SK-N-SH (cell line): Measurements from ENCODE around the gene ATP2C1. TPM values are rescaled to one million over a fixed set of nuclear protein-coding genes. Genes with fewer than 3 reads are reported as not detected.

Experiments used
- CTCF ChIA-PET: fragments of 300-600, 350-600 bp; formaldehyde crosslinking; extraction: SDS; loops from one replicate; lab custom pipeline; 2021; lab: Yijun Ruan, JAX
- POLR2A ChIA-PET: fragments of 350-600 bp; sonication (Branson Sonifier 250); formaldehyde crosslinking; extraction: SDS; loops from one replicate; lab custom pipeline; 2020; ENCODE audit warnings: antibody characterized with exemption, inconsistent platforms; lab: Yijun Ruan, JAX
- DNase-seq: peaks from one replicate; pipeline ENCODE4 v3.0.0; 2012
- H2AFZ ChIP-seq: fragments of 200-600 bp; sonication (generic); 2 replicates; pipeline ENCODE4 v1.8.1; 2016; ENCODE audit warnings: antibody characterized with exemption, mild to moderate bottlenecking, low read depth
- H3F3A ChIP-seq: fragments of 200-600 bp; sonication (generic); replicated peaks from 2 replicates; pipeline ENCODE3; 2016; ENCODE audit warnings: antibody characterized with exemption, mild to moderate bottlenecking; ENCODE audit not compliant: insufficient read depth
- H3K27ac ChIP-seq, 2 experiments: fragments of 200-500 bp in 1 of 2; fragments of 200-600 bp in 1 of 2; sonication (Bioruptor generic) in 1 of 2; sonication (generic), shearing (Covaris generic) in 1 of 2; 2 replicates each; pipeline versions ENCODE4 v1.5.1 to v1.6.1; 2014 to 2016; ENCODE audit warnings: low read depth in 2 of 2, inconsistent platforms in 1 of 2, low read length in 1 of 2, mild to moderate bottlenecking in 1 of 2, mixed read lengths in 1 of 2
- H3K27me3 ChIP-seq: fragments of 200-600 bp; sonication (generic), shearing (Covaris generic); 2 replicates; pipeline ENCODE4 v1.6.1; 2016; ENCODE audit warnings: mixed run types; ENCODE audit not compliant: insufficient read depth
- H3K36me3 ChIP-seq, 2 experiments: fragments of 200-500 bp in 1 of 2; fragments of 200-600 bp in 1 of 2; sonication (Bioruptor generic) in 1 of 2; sonication (generic) in 1 of 2; replicated peaks in 1 of 2; 2 replicates each; pipeline versions ENCODE3 to v1.5.1; 2014 to 2016; ENCODE audit warnings: low read length in 1 of 2, mild to moderate bottlenecking in 1 of 2; ENCODE audit not compliant: insufficient read depth in 2 of 2, control insufficient read depth in 1 of 2
- H3K4me1 ChIP-seq, 2 experiments: fragments of 200-500 bp in 1 of 2; fragments of 200-600 bp in 1 of 2; sonication (Bioruptor generic) in 1 of 2; sonication (generic), shearing (Covaris generic) in 1 of 2; 2 replicates each; pipeline versions ENCODE4 v1.5.1 to v1.6.1; 2014 to 2016; ENCODE audit warnings: low read depth in 1 of 2, low read length in 1 of 2, mixed run types in 1 of 2; ENCODE audit not compliant: insufficient read depth in 2 of 2, control insufficient read depth in 1 of 2
- H3K4me2 ChIP-seq: fragments of 200-600 bp; sonication (generic), shearing (Covaris generic); 2 replicates; pipeline ENCODE4 v1.6.1; 2017; ENCODE audit warnings: mixed run types
- H3K4me3 ChIP-seq, 2 experiments: fragments of 200-500 bp in 1 of 2; fragments of 200-600 bp in 1 of 2; sonication (Bioruptor generic) in 1 of 2; sonication (generic), shearing (Covaris generic) in 1 of 2; 2 replicates each; pipeline versions ENCODE4 v1.5.1 to v1.8.1; 2014 to 2016; ENCODE audit warnings: low read depth in 2 of 2, inconsistent platforms in 1 of 2, low read length in 1 of 2, mild to moderate bottlenecking in 1 of 2, mixed read lengths in 1 of 2, moderate library complexity in 1 of 2
- H3K79me2 ChIP-seq: fragments of 200-600 bp; sonication (generic); 2 replicates; pipeline ENCODE4 v1.8.1; 2017; ENCODE audit warnings: mild to moderate bottlenecking; ENCODE audit not compliant: insufficient read depth
- H3K9ac ChIP-seq: fragments of 200-600 bp; sonication (generic); 2 replicates; pipeline ENCODE4 v1.6.1; 2017; ENCODE audit warnings: mixed run types
- H3K9me2 ChIP-seq: fragments of 200-600 bp; sonication (generic); 2 replicates; pipeline ENCODE4 v1.6.1; 2017; ENCODE audit warnings: mixed run types
- H3K9me3 ChIP-seq: fragments of 200-600 bp; sonication (generic); 2 replicates; pipeline ENCODE4 v1.6.1; 2017; ENCODE audit warnings: mixed run types, mild to moderate bottlenecking, moderate library complexity
- H4K20me1 ChIP-seq: fragments of 200-600 bp; sonication (generic); 2 replicates; pipeline ENCODE4 v1.6.1; 2017; ENCODE audit warnings: mild to moderate bottlenecking, mixed run types; ENCODE audit not compliant: insufficient read depth
- ELF1 ChIP-seq: IDR thresholded peaks from 2 replicates; pipeline ENCODE4 v1.4.0; 2012
- EP300 ChIP-seq, 2 experiments: IDR thresholded peaks; 2 replicates each; pipeline versions ENCODE4 v1.4.0 to v1.6.1; 2012; ENCODE audit warnings: borderline replicate concordance in 1 of 2, low read depth in 1 of 2, low read length in 1 of 2
- FOXM1 ChIP-seq: IDR thresholded peaks from 2 replicates; pipeline ENCODE4 v1.4.0; 2012; ENCODE audit warnings: low read depth, mild to moderate bottlenecking
- GABPA ChIP-seq: IDR thresholded peaks from 2 replicates; pipeline ENCODE4 v1.4.0; 2012; ENCODE audit warnings: low read depth, mild to moderate bottlenecking
- GATA2 ChIP-seq: sonication (generic); formaldehyde crosslinking; IDR thresholded peaks from 2 replicates; pipeline ENCODE4 v1.5.0; 2020; ENCODE audit warnings: mild to moderate bottlenecking, missing genetic modification reagents
- IRF3 ChIP-seq: fragments of 150-350 bp; IDR thresholded peaks from 2 replicates; pipeline ENCODE4 v1.6.1; 2016; ENCODE audit warnings: mild to moderate bottlenecking, low read depth, low read length
- MAX ChIP-seq: IDR thresholded peaks from 2 replicates; pipeline ENCODE4 v1.4.0; 2012; ENCODE audit warnings: low read depth
- MXI1 ChIP-seq: IDR thresholded peaks from 2 replicates; pipeline ENCODE4 v1.6.1; 2012; ENCODE audit warnings: mild to moderate bottlenecking, low read depth, low read length, improper control_type of control experiment
- NFIC ChIP-seq: IDR thresholded peaks from 2 replicates; pipeline ENCODE4 v1.4.0; 2012; ENCODE audit warnings: borderline replicate concordance
- NRF1 ChIP-seq: IDR thresholded peaks from 2 replicates; pipeline ENCODE4 v1.6.1; 2012; ENCODE audit warnings: low read depth, mild to moderate bottlenecking, low read length
- PBX3 ChIP-seq: IDR thresholded peaks from 2 replicates; pipeline ENCODE4; 2012
- POLR2AphosphoS5 ChIP-seq: IDR thresholded peaks from 2 replicates; pipeline ENCODE4 v1.6.1; 2012; ENCODE audit warnings: low read depth, low read length
- RCOR1 ChIP-seq: fragments of 150-350 bp; IDR thresholded peaks from 2 replicates; pipeline ENCODE4 v1.6.1; 2017; ENCODE audit warnings: antibody characterized with exemption, low read length
- RFX5 ChIP-seq: IDR thresholded peaks from 2 replicates; pipeline ENCODE4 v1.6.1; 2012; ENCODE audit warnings: mild to moderate bottlenecking, improper control_type of control experiment, low read length
- RXRA ChIP-seq: IDR thresholded peaks from 2 replicates; pipeline ENCODE4 v1.4.0; 2012; ENCODE audit warnings: low read depth, mild to moderate bottlenecking, borderline replicate concordance
- SMC3 ChIP-seq: IDR thresholded peaks from 2 replicates; pipeline ENCODE4 v1.6.1; 2012; ENCODE audit warnings: low read depth, low read length, improper control_type of control experiment
- TAF1 ChIP-seq: IDR thresholded peaks from 2 replicates; pipeline ENCODE4 v1.6.1; 2012; ENCODE audit warnings: low read depth, mild to moderate bottlenecking, low read length, moderate library complexity, borderline replicate concordance
- TCF12 ChIP-seq: IDR thresholded peaks from 2 replicates; pipeline ENCODE4 v1.4.0; 2012
- TEAD4 ChIP-seq: IDR thresholded peaks from 2 replicates; pipeline ENCODE4 v1.4.0; 2012; ENCODE audit warnings: mild to moderate bottlenecking, borderline replicate concordance; ENCODE audit not compliant: insufficient read depth
- USF2 ChIP-seq: fragments of 150-350 bp; IDR thresholded peaks from 2 replicates; pipeline ENCODE4 v1.6.1; 2017; ENCODE audit warnings: antibody characterized with exemption, low read length, low read depth, borderline replicate concordance
- ZBTB33 ChIP-seq: IDR thresholded peaks from 2 replicates; pipeline ENCODE4 v1.4.0; 2012; ENCODE audit warnings: low read depth, borderline replicate concordance
- WGBS: methylation state at CpG from one replicate; pipeline ENCODE4 v1.1.6; 2017; ENCODE audit warnings: low lambda C conversion rate; 5-methylcytosine and 5-hydroxymethylcytosine counted together
- polyA plus RNA-seq, 3 experiments: library from polyadenylated mRNA; depleted of rRNA; stranded (reverse); fragments of >200 nt; gene quantifications; 2 replicates each; pipeline ENCODE4 v1.2.3, GENCODE V29; 2012

The ATP2C1 gene
- polyA plus RNA-seq, 1 of the 3 experiments (the other 2 are of a cell fraction): 35.6 TPM

- CTCF ChIA-PET: interaction anchor here (1.1 kb wide), 1 partner anchor 86 kb away, joined by 4 read pairs; no protein-coding TSS in a partner anchor
- H3K4me1 ChIP-seq: no peaks in the 10 kb centered on the region
- H3K4me3 ChIP-seq: no peak overlapping the region
- H3K9me2 ChIP-seq: no peaks in the 10 kb centered on the region
- DNase-seq: no peak
- H4K20me1 ChIP-seq: no peaks in the 10 kb centered on the region
- peaks cover 3% of the 10 kb centered on the region for H3F3A ChIP-seq
- H3K9me3 ChIP-seq: no peaks in the 10 kb centered on the region
- H3K36me3 ChIP-seq: peaks cover 45 to 58% of the 10 kb centered on the region in 2 experiments
- TF ChIP-seq EP300 (IDR thresholded peaks at IDR 0.05; ENCODE audit: borderline replicate concordance in 1 of 2, low read depth in 1 of 2, low read length in 1 of 2) (no peak), NRF1 (no peak), TEAD4 (no peak), IRF3 (no peak), GATA2 (CRISPR knock-in tag) (no peak), PBX3 (no peak), USF2 (no peak), RCOR1 (no peak), GABPA (no peak), POLR2AphosphoS5 (no peak)
- TF ChIP-seq, all 33 proteins: peak for 0
- 59% methylated on average over 2 of the region's 2 CpGs for WGBS
- H3K27me3 ChIP-seq: no peaks in the 10 kb centered on the region
- H3K9ac ChIP-seq: no peak overlapping the region
- H3K79me2 ChIP-seq: no peaks in the 10 kb centered on the region
- no peak overlapping the region for H3K27ac ChIP-seq
- POLR2A ChIA-PET: no interaction called here
- H3K4me2 ChIP-seq: no peak overlapping the region
- H2AFZ ChIP-seq: no peak overlapping the region
These were observed 85.2 kb downstream of the ATP2C1 start for GRCh38 chr3:130979117-130979516.

- Histone ChIP-seq H2AFZ (no peak overlapping the region), H4K20me1 (no peaks in the 10 kb centered on the region), H3F3A (peaks cover 3% of the 10 kb centered on the region), H3K4me1 (no peaks in the 10 kb centered on the region), H3K9me2 (no peaks in the 10 kb centered on the region), H3K4me2 (no peak overlapping the region), H3K79me2 (no peaks in the 10 kb centered on the region), H3K9me3 (no peaks in the 10 kb centered on the region), H3K36me3 (peaks cover 39 to 44% of the 10 kb centered on the region in 2 experiments), H3K27me3 (no peaks in the 10 kb centered on the region), H3K27ac (no peak overlapping the region), H3K9ac (no peak overlapping the region), H3K4me3 (no peak overlapping the region)
- ChIA-PET POLR2A (no interaction called here), CTCF (interaction anchor here (1.3 kb wide), 1 partner anchor 52 kb away, joined by 3 read pairs; no protein-coding TSS in a partner anchor)
- WGBS: 92% methylated on average over 2 of the region's 2 CpGs
- DNase-seq: no peak
- no peak for TF ChIP-seq PBX3
- no peak for TF ChIP-seq MXI1
- TF ChIP-seq ZBTB33: no peak
- no peak for TF ChIP-seq RXRA
- no peak for TF ChIP-seq NFIC
- no peak for TF ChIP-seq TEAD4
- no peak for TF ChIP-seq RFX5
- TF ChIP-seq ELF1: no peak
- no peak for TF ChIP-seq TAF1
- no peak for TF ChIP-seq USF2
- TF ChIP-seq FOXM1: no peak
- no peak for TF ChIP-seq MAX
- no peak for TF ChIP-seq TCF12
- TF ChIP-seq SMC3: no peak
These were observed 87.6 kb downstream of the ATP2C1 start for GRCh38 chr3:130981469-130981868.
